GM12878 (cell line): Measurements from ENCODE around the gene RBM7. TPM values are rescaled to one million over a fixed set of nuclear protein-coding genes. Genes with fewer than 3 reads are reported as not detected.

Experiments used
- ATAC-seq: fragments of 200-7000 bp; cut with Tn5 transposase; 3 replicates; pipeline ENCODE4 v1.9.1; 2020; ENCODE audit warnings: mild to moderate bottlenecking, moderate library complexity
- BruUV-seq: library from RNA; stranded (reverse); fragments of 400-500 nt; replicated peaks from 2 replicates; lab custom pipeline; 2021; lab: Mats Ljungman, UMichigan
- CTCF ChIA-PET: fragments of 300-600 bp; sonication (Branson Sonifier 250); formaldehyde crosslinking; extraction: SDS; loops from one replicate; lab custom pipeline; 2021; ENCODE audit warnings: inconsistent platforms; lab: Yijun Ruan, JAX
- POLR2A ChIA-PET: fragments of 350-600 bp; formaldehyde crosslinking; extraction: SDS; loops from one replicate; lab custom pipeline; 2021; ENCODE audit warnings: inconsistent platforms; lab: Charles Lee
- RAD21 ChIA-PET: fragments of 300-600 bp; sonication (Branson Sonifier 250); formaldehyde crosslinking; loops from one replicate; lab custom pipeline; 2023; ENCODE audit warnings: antibody characterized with exemption; ENCODE audit not compliant: unreplicated experiment; lab: Charles Lee
- SMC1A ChIA-PET: fragments of 300-600 bp; sonication (Branson Sonifier 250); formaldehyde crosslinking; loops from one replicate; lab custom pipeline; 2023; ENCODE audit not compliant: unreplicated experiment, uncharacterized antibody; lab: Charles Lee
- DNase-seq: peaks from one replicate; pipeline ENCODE4 v3.0.0-alpha.2; 2011; ENCODE audit warnings: low read depth, low spot score
- FAIRE-seq: peaks from 3 replicates; lab custom pipeline; 2011; peaks lifted over from hg19 to GRCh38; lab: Jason Lieb, UNC
- H2AFZ ChIP-seq: 2 replicates; pipeline ENCODE4 v1.6.0; 2011; ENCODE audit warnings: low read depth, low read length, control low read depth; ENCODE audit not compliant: control insufficient read depth
- H3K27ac ChIP-seq: 2 replicates; pipeline ENCODE4 v1.5.1; 2011; ENCODE audit warnings: control low read depth; ENCODE audit not compliant: control insufficient read depth, insufficient read depth
- H3K27me3 ChIP-seq, 2 experiments: replicated peaks in 1 of 2; 2 replicates each; pipeline versions ENCODE4 v1.6.0 to v1.6.1; 2011; ENCODE audit warnings: low read length in 1 of 2; ENCODE audit not compliant: control insufficient read depth in 2 of 2, insufficient read depth in 2 of 2
- H3K36me3 ChIP-seq, 2 experiments: 2 replicates each; pipeline ENCODE4 v1.5.1; 2011; ENCODE audit warnings: low read length in 1 of 2; ENCODE audit not compliant: control insufficient read depth in 2 of 2, insufficient read depth in 2 of 2
- H3K4me1 ChIP-seq: 2 replicates; pipeline ENCODE4 v1.6.1; 2011; ENCODE audit warnings: mild to moderate bottlenecking, low read length, moderate library complexity, mixed read lengths; ENCODE audit not compliant: control insufficient read depth, insufficient read depth
- H3K4me2 ChIP-seq: 2 replicates; pipeline ENCODE4 v1.6.0; 2011; ENCODE audit warnings: control low read depth; ENCODE audit not compliant: control insufficient read depth, insufficient read depth
- H3K4me3 ChIP-seq: fragments of 200-600 bp; sonication (generic); 2 replicates; pipeline ENCODE4 v1.5.1; 2016
- H3K79me2 ChIP-seq: 2 replicates; pipeline ENCODE4 v1.6.0; 2011; ENCODE audit warnings: low read length; ENCODE audit not compliant: control insufficient read depth, insufficient read depth
- H3K9ac ChIP-seq: 2 replicates; pipeline ENCODE4 v1.8.0; 2011; ENCODE audit warnings: low read length, control low read depth, mixed read lengths; ENCODE audit not compliant: control insufficient read depth, insufficient read depth
- H3K9me3 ChIP-seq: replicated peaks from 3 replicates; pipeline ENCODE4 v1.5.1; 2011; ENCODE audit warnings: mild to moderate bottlenecking, low read length; ENCODE audit not compliant: control insufficient read depth, insufficient read depth
- H4K20me1 ChIP-seq: 2 replicates; pipeline ENCODE4 v1.6.0; 2011; ENCODE audit not compliant: control insufficient read depth, insufficient read depth
- BCLAF1 ChIP-seq: fragments of 450-650 bp; IDR thresholded peaks from 2 replicates; pipeline ENCODE4 v1.6.1; 2017; ENCODE audit warnings: antibody characterized with exemption, mild to moderate bottlenecking, moderate library complexity
- GABPA ChIP-seq: IDR thresholded peaks from 2 replicates; pipeline ENCODE4 v1.6.1; 2014; ENCODE audit warnings: antibody characterized with exemption, low read depth, mild to moderate bottlenecking, inconsistent platforms
- MEF2A ChIP-seq: IDR thresholded peaks from 2 replicates; pipeline ENCODE4 v1.6.1; 2011; ENCODE audit warnings: low read depth, mild to moderate bottlenecking, low read length, moderate library complexity; ENCODE audit not compliant: insufficient read depth
- NR2C2 ChIP-seq: IDR thresholded peaks from 2 replicates; pipeline ENCODE4 v1.6.1; 2011; ENCODE audit warnings: borderline replicate concordance, low read depth; ENCODE audit not compliant: control insufficient read depth, insufficient read length
- SREBF1 ChIP-seq: IDR thresholded peaks from 2 replicates; pipeline ENCODE4 v1.6.1; 2012; ENCODE audit warnings: mild to moderate bottlenecking, low read length
- SRF ChIP-seq, 2 experiments: IDR thresholded peaks; 2 replicates each; pipeline ENCODE4 v1.6.1; 2011; ENCODE audit warnings: low read depth in 2 of 2, low read length in 2 of 2, mild to moderate bottlenecking in 1 of 2, moderate library complexity in 1 of 2
- ZBTB11 ChIP-seq: fragments of 450-650 bp; formaldehyde crosslinking; IDR thresholded peaks from 2 replicates; pipeline ENCODE4 v1.5.0; 2022; ENCODE audit warnings: mild to moderate bottlenecking, missing genetic modification characterization
- ZBTB33 ChIP-seq: fragments of 450-650 bp; IDR thresholded peaks from 2 replicates; pipeline ENCODE4 v1.6.1; 2017; ENCODE audit warnings: mild to moderate bottlenecking
- whole genome bisulfite sequencing: methylation state at CpG from one replicate; pipeline ENCODE4 v1.1.6; 2016; ENCODE audit warnings: low lambda C conversion rate; ENCODE audit not compliant: insufficient replicate concordance, insufficient coverage; ENCODE audit errors: missing lambda C conversion rate; 5-methylcytosine and 5-hydroxymethylcytosine counted together
- in situ Hi-C: fragments of 300-500 bp; cut with MboI; formaldehyde crosslinking; loops from 9 replicates; pipeline ENCODE4 v1.14.3; 2018; ENCODE audit warnings: mixed read lengths
- intact Hi-C: fragments of 100-400 bp; cut with micrococcal nuclease; formaldehyde crosslinking; loops from one replicate; pipeline ENCODE4 v1.14.2; 2022; ENCODE audit not compliant: unreplicated experiment
- polyA plus RNA-seq, 11 experiments: library from polyadenylated mRNA; depleted of rRNA in 4 of 11; unstranded in 6 of 11; stranded (reverse) in 5 of 11; fragments of >200 nt; fragmentation: Nextera tagmentation in 4 of 11; fragmentation: Illumina TruSeq in 1 of 11; extraction: Ambion mirVana in 4 of 11; extraction: Trizol in 1 of 11; gene quantifications; 1 replicate in 1 of 11; 2 replicates in 10 of 11; pipeline versions ENCODE4 v1.2.1 to v1.2.3, GENCODE V29; 2011 to 2016; ENCODE audit warnings: inconsistent platforms in 2 of 11, missing spikeins in 2 of 11, low read depth in 1 of 11
- total RNA-seq, 4 experiments: library from RNA; depleted of rRNA in 3 of 4; stranded (reverse); fragments of >200 nt in 3 of 4; fragmentation: Illumina TruSeq in 1 of 4; extraction: Trizol in 1 of 4; gene quantifications; 2 replicates each; pipeline versions ENCODE4 v1.2.1 to v1.2.3, GENCODE V29; 2013 to 2021
- TF ChIP-seq, protein P1 (sequence below), 3 experiments: IDR thresholded peaks in 2 of 3; conservative IDR thresholded peaks in 1 of 3; 2 replicates each; pipeline ENCODE4 v1.5.1; 2011; ENCODE audit warnings: low read depth in 3 of 3, low read length in 3 of 3, mild to moderate bottlenecking in 3 of 3, control low read depth in 2 of 3, moderate library complexity in 2 of 3, inconsistent platforms in 1 of 3, mixed read lengths in 1 of 3; ENCODE audit not compliant: control insufficient read depth in 2 of 3, insufficient read depth in 1 of 3; ENCODE audit errors: extremely low read depth in 1 of 3
- TF ChIP-seq, protein P2 (sequence below): fragments of 450-650 bp; IDR thresholded peaks from 2 replicates; pipeline ENCODE4 v1.6.1; 2018; ENCODE audit warnings: borderline replicate concordance, mild to moderate bottlenecking; ENCODE audit not compliant: partially characterized antibody

RBM7 gene
- total and polyA plus RNA-seq, 10 of the 15 experiments (the other 5 are each of a cell fraction or from before 2014, with no cell fraction given) = 17.0 to 46.2 (median 26.0) TPM

GRCh38 chr11:114413958-114414357 lies 13.5 kb downstream of the RBM7 start:
- H3K9ac ChIP-seq = no peak overlapping the region
- in situ Hi-C loops = no loop called here
- TF ChIP-seq GABPA (no peak), NR2C2 (no peak), BCLAF1 (no peak), SREBF1 (no peak), ZBTB11 (CRISPR knock-in tag) (no peak), SRF (IDR thresholded peaks at IDR 0.05; ENCODE audit: low read depth in 2 of 2, low read length in 2 of 2) (no peak), MEF2A (no peak), ZBTB33 (no peak)
- TF ChIP-seq, protein P1, sequence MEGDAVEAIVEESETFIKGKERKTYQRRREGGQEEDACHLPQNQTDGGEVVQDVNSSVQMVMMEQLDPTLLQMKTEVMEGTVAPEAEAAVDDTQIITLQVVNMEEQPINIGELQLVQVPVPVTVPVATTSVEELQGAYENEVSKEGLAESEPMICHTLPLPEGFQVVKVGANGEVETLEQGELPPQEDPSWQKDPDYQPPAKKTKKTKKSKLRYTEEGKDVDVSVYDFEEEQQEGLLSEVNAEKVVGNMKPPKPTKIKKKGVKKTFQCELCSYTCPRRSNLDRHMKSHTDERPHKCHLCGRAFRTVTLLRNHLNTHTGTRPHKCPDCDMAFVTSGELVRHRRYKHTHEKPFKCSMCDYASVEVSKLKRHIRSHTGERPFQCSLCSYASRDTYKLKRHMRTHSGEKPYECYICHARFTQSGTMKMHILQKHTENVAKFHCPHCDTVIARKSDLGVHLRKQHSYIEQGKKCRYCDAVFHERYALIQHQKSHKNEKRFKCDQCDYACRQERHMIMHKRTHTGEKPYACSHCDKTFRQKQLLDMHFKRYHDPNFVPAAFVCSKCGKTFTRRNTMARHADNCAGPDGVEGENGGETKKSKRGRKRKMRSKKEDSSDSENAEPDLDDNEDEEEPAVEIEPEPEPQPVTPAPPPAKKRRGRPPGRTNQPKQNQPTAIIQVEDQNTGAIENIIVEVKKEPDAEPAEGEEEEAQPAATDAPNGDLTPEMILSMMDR (IDR thresholded peaks at IDR 0.05 in 2 of 3, conservative IDR thresholded peaks at IDR 0.05 in 1 of 3; ENCODE audit: control insufficient read depth in 2 of 3, extremely low read depth in 1 of 3, insufficient read depth in 1 of 3, low read depth in 3 of 3, low read length in 3 of 3) = no peak
- TF ChIP-seq, protein P2, sequence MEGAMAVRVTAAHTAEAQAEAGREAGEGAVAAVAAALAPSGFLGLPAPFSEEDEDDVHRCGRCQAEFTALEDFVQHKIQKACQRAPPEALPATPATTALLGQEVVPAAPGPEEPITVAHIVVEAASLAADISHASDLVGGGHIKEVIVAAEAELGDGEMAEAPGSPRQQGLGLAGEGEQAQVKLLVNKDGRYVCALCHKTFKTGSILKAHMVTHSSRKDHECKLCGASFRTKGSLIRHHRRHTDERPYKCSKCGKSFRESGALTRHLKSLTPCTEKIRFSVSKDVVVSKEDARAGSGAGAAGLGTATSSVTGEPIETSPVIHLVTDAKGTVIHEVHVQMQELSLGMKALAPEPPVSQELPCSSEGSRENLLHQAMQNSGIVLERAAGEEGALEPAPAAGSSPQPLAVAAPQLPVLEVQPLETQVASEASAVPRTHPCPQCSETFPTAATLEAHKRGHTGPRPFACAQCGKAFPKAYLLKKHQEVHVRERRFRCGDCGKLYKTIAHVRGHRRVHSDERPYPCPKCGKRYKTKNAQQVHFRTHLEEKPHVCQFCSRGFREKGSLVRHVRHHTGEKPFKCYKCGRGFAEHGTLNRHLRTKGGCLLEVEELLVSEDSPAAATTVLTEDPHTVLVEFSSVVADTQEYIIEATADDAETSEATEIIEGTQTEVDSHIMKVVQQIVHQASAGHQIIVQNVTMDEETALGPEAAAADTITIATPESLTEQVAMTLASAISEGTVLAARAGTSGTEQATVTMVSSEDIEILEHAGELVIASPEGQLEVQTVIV = no peak
- TF ChIP-seq, all 136 proteins: peak for 0
- Histone ChIP-seq H3K27me3 (no peaks in the 10 kb centered on the region), H3K36me3 (peaks cover 0 to 5% of the 10 kb centered on the region in 2 experiments; a peak in 2 of 4 replicates), H3K27ac (no peak overlapping the region), H3K9me3 (no peaks in the 10 kb centered on the region), H3K4me2 (no peak overlapping the region), H3K79me2 (no peaks in the 10 kb centered on the region), H2AFZ (no peak overlapping the region), H3K4me3 (no peak overlapping the region), H4K20me1 (no peaks in the 10 kb centered on the region; the same call in 1 of the 2 replicates), H3K4me1 (no peaks in the 10 kb centered on the region; the same call in 1 of the 2 replicates)
- 99% methylated on average over 10 of the region's 10 CpGs for WGBS
- BruUV-seq = no TSS peak
- ChIA-PET CTCF (no interaction called here), POLR2A (no interaction called here), SMC1A (no interaction called here), RAD21 (no interaction called here)
- DNase-seq (no peak), ATAC-seq (no peak), FAIRE-seq (no peak)
- intact Hi-C loops = no loop called here
